ENCODE results near the gene TNNC2.

TNNC2 gene

GRCh38 chr20:45848969-45849582 lies 22.0 kb upstream of the TNNC2 start:
- H3K27me3 ChIP-seq (ENCODE audit: control insufficient read depth, insufficient read depth, low read length, poor library complexity, severe bottlenecking), result no peaks in the 10 kb centered on the region
- no peaks in the 10 kb centered on the region for H3K4me1 ChIP-seq (ENCODE audit: control insufficient read depth, insufficient read depth, low read length)
- WGBS, 2 experiments, result 94 to 98% methylated on average over 8 of the region's 8 CpGs
- no peaks in the 10 kb centered on the region for H3K9me3 ChIP-seq (ENCODE audit: control insufficient read depth, low read length)
- no peak overlapping the region for H3K27ac ChIP-seq (ENCODE audit: insufficient read depth, low read depth, low read length, poor library complexity, severe bottlenecking)
- H3K4me3 ChIP-seq (ENCODE audit: insufficient read depth, low read depth, low read length), result no peak overlapping the region
- H3K36me3 ChIP-seq (ENCODE audit: control insufficient read depth, insufficient read depth, low read length), result peaks cover 5% of the 10 kb centered on the region

GRCh38 chr20:45848421-45848820 lies 21.3 kb upstream of the TNNC2 start:
- Histone ChIP-seq H3K4me1 (ENCODE audit: control insufficient read depth, insufficient read depth, low read length) (no peaks in the 10 kb centered on the region), H3K27ac (ENCODE audit: insufficient read depth, low read depth, low read length, poor library complexity, severe bottlenecking) (no peak overlapping the region), H3K4me3 (ENCODE audit: insufficient read depth, low read depth, low read length) (no peak overlapping the region), H3K9me3 (ENCODE audit: control insufficient read depth, low read length) (no peaks in the 10 kb centered on the region), H3K36me3 (ENCODE audit: control insufficient read depth, insufficient read depth, low read length) (peaks cover 11% of the 10 kb centered on the region), H3K27me3 (ENCODE audit: control insufficient read depth, insufficient read depth, low read length, poor library complexity, severe bottlenecking) (no peaks in the 10 kb centered on the region)
- 90 to 95% methylated on average over 8 of the region's 8 CpGs for WGBS, 2 experiments

GRCh38 chr20:45845452-45845851 lies 18.3 kb upstream of the TNNC2 start:
- no peak overlapping the region for H3K27ac ChIP-seq (ENCODE audit: insufficient read depth, low read depth, low read length, poor library complexity, severe bottlenecking)
- H3K9me3 ChIP-seq (ENCODE audit: control insufficient read depth, low read length), result no peaks in the 10 kb centered on the region
- H3K36me3 ChIP-seq (ENCODE audit: control insufficient read depth, insufficient read depth, low read length), result peaks cover 21% of the 10 kb centered on the region
- no peaks in the 10 kb centered on the region for H3K4me1 ChIP-seq (ENCODE audit: control insufficient read depth, insufficient read depth, low read length)
- no peak overlapping the region for H3K4me3 ChIP-seq (ENCODE audit: insufficient read depth, low read depth, low read length)
- no peaks in the 10 kb centered on the region for H3K27me3 ChIP-seq (ENCODE audit: control insufficient read depth, insufficient read depth, low read length, poor library complexity, severe bottlenecking)

- no peaks in the 10 kb centered on the region for H3K27me3 ChIP-seq (ENCODE audit: control insufficient read depth, insufficient read depth, low read length, poor library complexity, severe bottlenecking)
- no peak overlapping the region for H3K4me3 ChIP-seq (ENCODE audit: insufficient read depth, low read depth, low read length)
- no peaks in the 10 kb centered on the region for H3K4me1 ChIP-seq (ENCODE audit: control insufficient read depth, insufficient read depth, low read length)
- 94 to 95% methylated on average over 14 of the region's 14 CpGs for WGBS, 2 experiments
- no peak overlapping the region for H3K27ac ChIP-seq (ENCODE audit: insufficient read depth, low read depth, low read length, poor library complexity, severe bottlenecking)
- H3K36me3 ChIP-seq (ENCODE audit: control insufficient read depth, insufficient read depth, low read length), result peaks cover 21% of the 10 kb centered on the region
- no peaks in the 10 kb centered on the region for H3K9me3 ChIP-seq (ENCODE audit: control insufficient read depth, low read length)
Measured at GRCh38 chr20:45843506-45843905, 16.4 kb upstream of the TNNC2 start.

GRCh38 chr20:45842169-45842812 lies 15.2 kb upstream of the TNNC2 start:
- Histone ChIP-seq H3K36me3 (ENCODE audit: control insufficient read depth, insufficient read depth, low read length) (peaks cover 21% of the 10 kb centered on the region), H3K27me3 (ENCODE audit: control insufficient read depth, insufficient read depth, low read length, poor library complexity, severe bottlenecking) (no peaks in the 10 kb centered on the region), H3K4me3 (ENCODE audit: insufficient read depth, low read depth, low read length) (no peak overlapping the region), H3K4me1 (ENCODE audit: control insufficient read depth, insufficient read depth, low read length) (no peaks in the 10 kb centered on the region), H3K9me3 (ENCODE audit: control insufficient read depth, low read length) (no peaks in the 10 kb centered on the region), H3K27ac (ENCODE audit: insufficient read depth, low read depth, low read length, poor library complexity, severe bottlenecking) (no peak overlapping the region)
- WGBS, 2 experiments, result 93 to 94% methylated on average over 5 of the region's 5 CpGs

GRCh38 chr20:45841407-45842129 lies 14.5 kb upstream of the TNNC2 start:
- WGBS, 2 experiments, result 93% methylated on average over 10 of the region's 10 CpGs
- Histone ChIP-seq H3K27me3 (ENCODE audit: control insufficient read depth, insufficient read depth, low read length, poor library complexity, severe bottlenecking) (no peaks in the 10 kb centered on the region), H3K9me3 (ENCODE audit: control insufficient read depth, low read length) (no peaks in the 10 kb centered on the region), H3K27ac (ENCODE audit: insufficient read depth, low read depth, low read length, poor library complexity, severe bottlenecking) (no peak overlapping the region), H3K36me3 (ENCODE audit: control insufficient read depth, insufficient read depth, low read length) (peaks cover 21% of the 10 kb centered on the region), H3K4me3 (ENCODE audit: insufficient read depth, low read depth, low read length) (no peak overlapping the region), H3K4me1 (ENCODE audit: control insufficient read depth, insufficient read depth, low read length) (no peaks in the 10 kb centered on the region)

GRCh38 chr20:45840700-45841198 lies 13.6 kb upstream of the TNNC2 start:
- H3K4me1 ChIP-seq (ENCODE audit: control insufficient read depth, insufficient read depth, low read length), result no peaks in the 10 kb centered on the region
- H3K27ac ChIP-seq (ENCODE audit: insufficient read depth, low read depth, low read length, poor library complexity, severe bottlenecking), result no peak overlapping the region
- peaks cover 21% of the 10 kb centered on the region for H3K36me3 ChIP-seq (ENCODE audit: control insufficient read depth, insufficient read depth, low read length)
- H3K4me3 ChIP-seq (ENCODE audit: insufficient read depth, low read depth, low read length), result no peak overlapping the region
- H3K9me3 ChIP-seq (ENCODE audit: control insufficient read depth, low read length), result no peaks in the 10 kb centered on the region
- 93% methylated on average over 25 of the region's 25 CpGs for WGBS, 2 experiments
- H3K27me3 ChIP-seq (ENCODE audit: control insufficient read depth, insufficient read depth, low read length, poor library complexity, severe bottlenecking), result no peaks in the 10 kb centered on the region

GRCh38 chr20:45836841-45837240 lies 9.7 kb upstream of the TNNC2 start:
- Histone ChIP-seq H3K9me3 (ENCODE audit: control insufficient read depth, low read length) (no peaks in the 10 kb centered on the region), H3K4me3 (ENCODE audit: insufficient read depth, low read depth, low read length) (no peak overlapping the region), H3K4me1 (ENCODE audit: control insufficient read depth, insufficient read depth, low read length) (no peaks in the 10 kb centered on the region), H3K27ac (ENCODE audit: insufficient read depth, low read depth, low read length, poor library complexity, severe bottlenecking) (no peak overlapping the region), H3K36me3 (ENCODE audit: control insufficient read depth, insufficient read depth, low read length) (peaks cover 7% of the 10 kb centered on the region), H3K27me3 (ENCODE audit: control insufficient read depth, insufficient read depth, low read length, poor library complexity, severe bottlenecking) (no peaks in the 10 kb centered on the region)
- 69 to 88% methylated on average over 1 of the region's 1 CpG for WGBS, 2 experiments

- peaks cover 2% of the 10 kb centered on the region for H3K36me3 ChIP-seq (ENCODE audit: control insufficient read depth, insufficient read depth, low read length)
- 84 to 90% methylated on average over 5 of the region's 5 CpGs for WGBS, 2 experiments
- H3K4me1 ChIP-seq (ENCODE audit: control insufficient read depth, insufficient read depth, low read length), result no peaks in the 10 kb centered on the region
- H3K4me3 ChIP-seq (ENCODE audit: insufficient read depth, low read depth, low read length), result no peak overlapping the region
- no peaks in the 10 kb centered on the region for H3K9me3 ChIP-seq (ENCODE audit: control insufficient read depth, low read length)
- H3K27me3 ChIP-seq (ENCODE audit: control insufficient read depth, insufficient read depth, low read length, poor library complexity, severe bottlenecking), result no peaks in the 10 kb centered on the region
- no peak overlapping the region for H3K27ac ChIP-seq (ENCODE audit: insufficient read depth, low read depth, low read length, poor library complexity, severe bottlenecking)
Measured at GRCh38 chr20:45835825-45836224, 8.7 kb upstream of the TNNC2 start.

GRCh38 chr20:45835329-45835765 lies 8.2 kb upstream of the TNNC2 start:
- WGBS, 2 experiments, result 95 to 97% methylated on average over 3 of the region's 3 CpGs
- H3K36me3 ChIP-seq (ENCODE audit: control insufficient read depth, insufficient read depth, low read length), result peaks cover 2% of the 10 kb centered on the region
- H3K27ac ChIP-seq (ENCODE audit: insufficient read depth, low read depth, low read length, poor library complexity, severe bottlenecking), result no peak overlapping the region
- no peak overlapping the region for H3K4me3 ChIP-seq (ENCODE audit: insufficient read depth, low read depth, low read length)
- H3K4me1 ChIP-seq (ENCODE audit: control insufficient read depth, insufficient read depth, low read length), result no peaks in the 10 kb centered on the region
- H3K9me3 ChIP-seq (ENCODE audit: control insufficient read depth, low read length), result no peaks in the 10 kb centered on the region
- H3K27me3 ChIP-seq (ENCODE audit: control insufficient read depth, insufficient read depth, low read length, poor library complexity, severe bottlenecking), result no peaks in the 10 kb centered on the region

Measured in ectodermal cell (in vitro differentiated cells).